Astrocyte (in vitro differentiated cells and primary cell): ENCODE data around the gene SNED1.

Experiments
- CTCF ChIP-seq: IDR thresholded peaks from 2 replicates; pipeline ENCODE4 v1.5.1; 2011; ENCODE audit warnings: low read depth, mild to moderate bottlenecking, inconsistent platforms, low read length, moderate library complexity; ENCODE audit not compliant: insufficient read depth
- EZH2 ChIP-seq: IDR thresholded peaks from 2 replicates; pipeline ENCODE4 v1.6.1; 2012; ENCODE audit warnings: mild to moderate bottlenecking, low read length, inconsistent platforms; ENCODE audit not compliant: insufficient read depth

- TF ChIP-seq CTCF (no peak), EZH2 (no peak)
Measured at GRCh38 chr2:241111440-241111805, 113.0 kb downstream of the SNED1 start.
